IMR-90 (cell line): ENCODE measurements around the gene NDST1. TPM values are rescaled to one million over a fixed set of nuclear protein-coding genes. Genes with fewer than 3 reads are reported as not detected.

ENCODE experiments used
- ATAC-seq: fragments of 200-7000 bp; cut with Tn5 transposase; 2 replicates; pipeline ENCODE4 v1.9.1; 2020; ENCODE audit warnings: low read depth, mild to moderate bottlenecking, moderate library complexity
- BruUV-seq: library from RNA; stranded (reverse); fragments of 400-500 nt; replicated peaks from 2 replicates; lab custom pipeline; 2021; lab: Mats Ljungman, UMichigan
- CTCF ChIA-PET: fragments of 300-600 bp; formaldehyde crosslinking; extraction: SDS; loops from one replicate; lab custom pipeline; 2021; ENCODE audit warnings: antibody characterized with exemption; lab: Yijun Ruan, JAX
- POLR2A ChIA-PET: fragments of 300-600 bp; sonication (Branson Sonifier 250); formaldehyde crosslinking; loops from one replicate; lab custom pipeline; 2022; ENCODE audit warnings: antibody characterized with exemption; ENCODE audit not compliant: unreplicated experiment; lab: Charles Lee
- DNase-seq: peaks from one replicate; pipeline ENCODE4 v3.0.0; 2013
- H2AFZ ChIP-seq: replicated peaks from 2 replicates; pipeline ENCODE3; 2013; ENCODE audit warnings: low read length, mild to moderate bottlenecking; ENCODE audit not compliant: poor library complexity
- H2AK5ac ChIP-seq: 2 replicates; pipeline ENCODE4 v1.6.1; 2013; ENCODE audit warnings: low read depth, low read length, inconsistent platforms
- H2AK9ac ChIP-seq: replicated peaks from 2 replicates; pipeline ENCODE3; 2013; ENCODE audit warnings: mild to moderate bottlenecking, low read depth, low read length, moderate library complexity; ENCODE audit not compliant: poor library complexity
- H2BK120ac ChIP-seq: 2 replicates; pipeline ENCODE4 v1.6.1; 2013; ENCODE audit warnings: low read depth, low read length, inconsistent platforms
- H2BK15ac ChIP-seq: 3 replicates; pipeline ENCODE4 v1.6.1; 2013; ENCODE audit warnings: low read depth, low read length, inconsistent platforms
- H2BK20ac ChIP-seq: 2 replicates; pipeline ENCODE4 v1.6.1; 2013; ENCODE audit warnings: low read depth, mild to moderate bottlenecking, inconsistent platforms, low read length, moderate library complexity
- H2BK5ac ChIP-seq: 2 replicates; pipeline ENCODE4 v1.6.1; 2013; ENCODE audit warnings: mild to moderate bottlenecking, low read depth, low read length, inconsistent platforms; ENCODE audit not compliant: poor library complexity, severe bottlenecking
- H3K14ac ChIP-seq: replicated peaks from 2 replicates; pipeline ENCODE4 v1.6.1; 2013; ENCODE audit warnings: low read depth, low read length, inconsistent platforms
- H3K18ac ChIP-seq: 2 replicates; pipeline ENCODE4 v1.6.1; 2013; ENCODE audit warnings: low read depth, low read length, control low read depth
- H3K23ac ChIP-seq: 2 replicates; pipeline ENCODE4 v1.6.1; 2013; ENCODE audit warnings: low read depth, low read length, inconsistent platforms
- H3K27ac ChIP-seq: 2 replicates; pipeline ENCODE4 v1.5.1; 2013; ENCODE audit warnings: mild to moderate bottlenecking, control low read depth, low read length; ENCODE audit not compliant: insufficient read depth
- H3K27me3 ChIP-seq: 2 replicates; pipeline ENCODE4 v1.6.1; 2013; ENCODE audit warnings: low read length; ENCODE audit not compliant: control insufficient read depth, insufficient read depth
- H3K36me3 ChIP-seq: 2 replicates; pipeline ENCODE4 v1.6.1; 2013; ENCODE audit warnings: low read length, mixed read lengths; ENCODE audit not compliant: control insufficient read depth, insufficient read depth
- H3K4ac ChIP-seq: 2 replicates; pipeline ENCODE4 v1.6.1; 2013; ENCODE audit warnings: low read depth, low read length, inconsistent platforms
- H3K4me1 ChIP-seq: 2 replicates; pipeline ENCODE4 v1.6.1; 2013; ENCODE audit warnings: low read length, mixed read lengths; ENCODE audit not compliant: control insufficient read depth, insufficient read depth
- H3K4me2 ChIP-seq: 2 replicates; pipeline ENCODE4 v1.6.1; 2013; ENCODE audit warnings: low read depth, mild to moderate bottlenecking, control low read depth, low read length, moderate library complexity
- H3K4me3 ChIP-seq: 2 replicates; pipeline ENCODE4 v1.5.1; 2013; ENCODE audit warnings: low read depth, mild to moderate bottlenecking, control low read depth, low read length, moderate library complexity; ENCODE audit not compliant: insufficient read depth
- H3K56ac ChIP-seq: 2 replicates; pipeline ENCODE4 v1.6.1; 2013; ENCODE audit warnings: low read length, inconsistent platforms; ENCODE audit not compliant: insufficient read depth; ENCODE audit errors: extremely low read depth
- H3K79me1 ChIP-seq, 2 experiments: 2 replicates each; pipeline ENCODE4 v1.6.1; 2013; ENCODE audit warnings: low read length in 2 of 2, inconsistent platforms in 1 of 2, low read depth in 1 of 2
- H3K9ac ChIP-seq: 2 replicates; pipeline ENCODE4 v1.6.1; 2013; ENCODE audit warnings: low read depth, low read length, control low read depth
- H3K9me1 ChIP-seq: 2 replicates; pipeline ENCODE4 v1.6.1; 2013; ENCODE audit warnings: low read length, inconsistent platforms; ENCODE audit not compliant: insufficient read depth
- H3K9me3 ChIP-seq: 2 replicates; pipeline ENCODE4 v1.6.1; 2013; ENCODE audit warnings: low read length; ENCODE audit not compliant: control insufficient read depth, insufficient read depth
- H4K20me1 ChIP-seq: 2 replicates; pipeline ENCODE4 v1.6.1; 2013; ENCODE audit warnings: low read length, inconsistent platforms; ENCODE audit not compliant: insufficient read depth
- H4K5ac ChIP-seq: 2 replicates; pipeline ENCODE4 v1.6.1; 2013; ENCODE audit warnings: mild to moderate bottlenecking, low read depth, low read length, control low read depth
- H4K8ac ChIP-seq, 2 experiments: 2 replicates each; pipeline ENCODE4 v1.6.1; 2013; ENCODE audit warnings: low read depth in 2 of 2, low read length in 2 of 2, control low read depth in 1 of 2, inconsistent platforms in 1 of 2
- H4K91ac ChIP-seq: 2 replicates; pipeline ENCODE4 v1.6.1; 2013; ENCODE audit warnings: low read depth, low read length, inconsistent platforms; ENCODE audit not compliant: insufficient read depth
- CHD1 ChIP-seq: IDR thresholded peaks from 2 replicates; pipeline ENCODE4 v1.6.1; 2012; ENCODE audit warnings: low read depth, low read length, improper control_type of control experiment
- MAFK ChIP-seq: IDR thresholded peaks from 2 replicates; pipeline ENCODE4 v1.6.1; 2012; ENCODE audit warnings: low read depth, low read length, improper control_type of control experiment
- MAZ ChIP-seq: IDR thresholded peaks from 2 replicates; pipeline ENCODE4 v1.6.1; 2012; ENCODE audit warnings: low read depth, mild to moderate bottlenecking, low read length, improper control_type of control experiment, moderate library complexity, borderline replicate concordance
- MXI1 ChIP-seq: IDR thresholded peaks from 2 replicates; pipeline ENCODE4 v1.6.1; 2012; ENCODE audit warnings: low read depth, mild to moderate bottlenecking, low read length, moderate library complexity, borderline replicate concordance
- RAD21 ChIP-seq: IDR thresholded peaks from 2 replicates; pipeline ENCODE4 v1.6.1; 2012; ENCODE audit warnings: low read length, improper control_type of control experiment
- RCOR1 ChIP-seq: IDR thresholded peaks from 2 replicates; pipeline ENCODE4 v1.6.1; 2012; ENCODE audit warnings: mild to moderate bottlenecking, low read length, improper control_type of control experiment; ENCODE audit not compliant: insufficient replicate concordance
- RFX5 ChIP-seq: IDR thresholded peaks from 2 replicates; pipeline ENCODE4 v1.8.0; 2012; ENCODE audit warnings: low read depth, mild to moderate bottlenecking, low read length, moderate library complexity
- SMC3 ChIP-seq: fragments of 150-350 bp; IDR thresholded peaks from 2 replicates; pipeline ENCODE4 v1.6.1; 2016; ENCODE audit warnings: low read depth, mild to moderate bottlenecking, antibody characterized with exemption, low read length, moderate library complexity
- WGBS, 2 experiments: methylation state at CpG; one replicate each; pipeline versions ENCODE4 v1.1.5 to v1.1.7; 2013; ENCODE audit warnings: missing lambda C conversion rate in 2 of 2; ENCODE audit not compliant: insufficient read length in 1 of 2; ENCODE audit errors: extremely low coverage in 2 of 2; 5-methylcytosine and 5-hydroxymethylcytosine counted together
- dilution Hi-C: fragments of 300-500 bp; cut with HindIII; formaldehyde crosslinking; loops from one replicate; pipeline ENCODE4 v1.14.3; 2018; ENCODE audit warnings: low sequenced_read_pairs; ENCODE audit not compliant: unreplicated experiment
- in situ Hi-C: fragments of 300-500 bp; cut with MboI; formaldehyde crosslinking; loops from 3 replicates; pipeline ENCODE4 v1.14.3; 2019; ENCODE audit warnings: low sequenced_read_pairs, inconsistent platforms, mixed read lengths
- intact Hi-C: fragments of 100-400 bp; cut with micrococcal nuclease; formaldehyde crosslinking; loops from 2 replicates; pipeline ENCODE4 v1.10.0; 2022
- polyA plus RNA-seq, 3 experiments: library from polyadenylated mRNA; depleted of rRNA; stranded (reverse); fragments of >200 nt; gene quantifications; 2 replicates each; pipeline ENCODE4 v1.2.3, GENCODE V29; 2012; ENCODE audit warnings: low replicate concordance in 1 of 3
- total RNA-seq: library from RNA; depleted of rRNA; stranded (reverse); fragments of >200 nt; gene quantifications from 2 replicates; pipeline ENCODE4 v1.2.3, GENCODE V29; 2012
- TF ChIP-seq, protein P1 (sequence below): conservative IDR thresholded peaks from 2 replicates; pipeline ENCODE4 v1.5.1; 2012; ENCODE audit warnings: mild to moderate bottlenecking, low read depth, low read length, improper control_type of control experiment
- TF ChIP-seq, protein P2 (sequence below): fragments of 150-350 bp; IDR thresholded peaks from 2 replicates; pipeline ENCODE4 v1.6.1; 2017; ENCODE audit warnings: mild to moderate bottlenecking, antibody characterized with exemption, low read length, low read depth

The NDST1 gene
- total and polyA plus RNA-seq, 2 of the 4 experiments (the other 2 are of a cell fraction), result 30.5 to 80.4 TPM

DNA sequence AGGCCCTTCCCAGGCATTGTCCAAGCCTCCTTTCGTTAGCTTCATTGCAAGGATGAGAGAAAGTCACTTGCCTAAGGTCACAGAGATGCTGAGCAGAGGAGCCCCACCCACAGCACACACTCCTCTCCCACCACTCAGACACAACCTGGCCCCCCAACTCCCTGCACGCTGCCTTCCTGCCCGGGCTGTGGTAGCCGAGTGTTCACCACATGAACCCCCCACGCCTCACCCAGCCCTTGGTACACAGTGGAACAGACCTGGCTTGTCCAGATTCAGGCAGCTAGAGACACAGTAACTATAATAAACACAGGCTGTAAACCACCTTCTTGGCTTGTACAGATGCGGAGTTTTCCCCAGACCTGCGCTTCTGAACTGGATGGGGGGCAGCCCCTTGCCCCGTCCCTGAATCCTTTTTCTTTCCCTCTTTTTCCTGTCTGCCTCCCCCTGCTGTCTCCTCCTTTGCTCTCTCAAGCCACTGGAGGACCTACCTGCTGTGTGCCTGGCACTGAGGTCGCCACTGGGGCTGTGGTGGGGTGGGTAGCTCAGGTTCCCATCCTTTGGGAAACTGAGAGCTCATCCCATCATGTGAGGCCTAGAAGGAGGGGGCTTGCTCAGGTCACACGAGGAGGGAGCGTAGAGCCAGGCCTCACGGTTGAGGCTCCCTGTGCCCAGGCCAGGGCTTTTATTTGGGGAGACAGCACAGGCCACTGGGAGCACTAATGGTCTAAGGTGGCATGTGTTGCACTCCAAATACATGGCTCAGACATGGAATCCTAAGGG lies 76.8 kb downstream of the NDST1 start (continued):
- TF ChIP-seq, protein P1, sequence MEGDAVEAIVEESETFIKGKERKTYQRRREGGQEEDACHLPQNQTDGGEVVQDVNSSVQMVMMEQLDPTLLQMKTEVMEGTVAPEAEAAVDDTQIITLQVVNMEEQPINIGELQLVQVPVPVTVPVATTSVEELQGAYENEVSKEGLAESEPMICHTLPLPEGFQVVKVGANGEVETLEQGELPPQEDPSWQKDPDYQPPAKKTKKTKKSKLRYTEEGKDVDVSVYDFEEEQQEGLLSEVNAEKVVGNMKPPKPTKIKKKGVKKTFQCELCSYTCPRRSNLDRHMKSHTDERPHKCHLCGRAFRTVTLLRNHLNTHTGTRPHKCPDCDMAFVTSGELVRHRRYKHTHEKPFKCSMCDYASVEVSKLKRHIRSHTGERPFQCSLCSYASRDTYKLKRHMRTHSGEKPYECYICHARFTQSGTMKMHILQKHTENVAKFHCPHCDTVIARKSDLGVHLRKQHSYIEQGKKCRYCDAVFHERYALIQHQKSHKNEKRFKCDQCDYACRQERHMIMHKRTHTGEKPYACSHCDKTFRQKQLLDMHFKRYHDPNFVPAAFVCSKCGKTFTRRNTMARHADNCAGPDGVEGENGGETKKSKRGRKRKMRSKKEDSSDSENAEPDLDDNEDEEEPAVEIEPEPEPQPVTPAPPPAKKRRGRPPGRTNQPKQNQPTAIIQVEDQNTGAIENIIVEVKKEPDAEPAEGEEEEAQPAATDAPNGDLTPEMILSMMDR, result no peak

DNA sequence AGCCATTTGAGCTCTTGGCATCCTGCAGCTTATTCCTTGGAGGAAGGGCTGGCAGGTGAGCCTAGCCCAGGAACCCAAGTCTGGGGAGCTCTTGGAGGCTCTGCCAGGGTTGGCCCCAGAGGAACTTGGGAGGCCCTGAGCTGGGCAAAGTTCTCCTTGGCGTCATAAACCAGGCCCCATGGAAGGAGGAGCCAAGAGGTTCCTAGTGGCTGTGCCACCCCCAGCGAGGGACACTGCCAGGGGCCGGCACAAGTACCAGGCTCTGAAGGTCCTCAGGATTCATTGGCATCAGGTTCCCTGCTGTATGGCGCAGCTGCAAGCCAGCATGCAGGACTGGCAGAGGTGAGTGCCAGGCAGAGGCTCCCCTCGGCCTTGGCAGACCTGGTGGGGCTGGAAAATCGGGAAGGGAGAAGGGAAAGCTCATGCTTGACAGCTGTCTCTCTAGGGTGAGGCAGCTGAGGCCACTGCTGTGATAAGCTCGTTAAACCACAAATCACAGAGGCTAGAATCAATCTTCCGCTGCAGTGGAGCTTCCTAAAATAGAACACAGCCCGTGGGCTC lies 77.9 kb downstream of the NDST1 start:
- Histone ChIP-seq H3K14ac (no peak overlapping the region), H3K36me3 (no peaks in the 10 kb centered on the region), H3K27ac (no peak overlapping the region), H4K8ac (no peak overlapping the region), H4K91ac (no peak overlapping the region), H2BK20ac (no peak overlapping the region), H2BK120ac (no peak overlapping the region), H3K4me2 (no peak overlapping the region), H2BK15ac (no peak overlapping the region), H3K4me3 (no peak overlapping the region), H2BK5ac (no peak overlapping the region), H2AFZ (no peak overlapping the region), H4K5ac (no peak overlapping the region), H3K9me3 (no peaks in the 10 kb centered on the region), H2AK5ac (no peak overlapping the region), H4K20me1 (no peaks in the 10 kb centered on the region), H3K4ac (no peak overlapping the region), H3K27me3 (peaks cover 8% of the 10 kb centered on the region), H3K9me1 (no peaks in the 10 kb centered on the region), H3K9ac (no peak overlapping the region), H3K23ac (no peak overlapping the region), H3K79me1 (no peaks in the 10 kb centered on the region), H3K56ac (no peak overlapping the region), H3K18ac (no peak overlapping the region), H2AK9ac (no peak overlapping the region), H3K4me1 (peaks cover 19% of the 10 kb centered on the region)
- WGBS, 2 experiments, result 83% methylated on average over 2 of the region's 9 CpGs; no CpG with 5 or more reads in 1 of the 2 experiments
- BruUV-seq, result no TSS peak
- ATAC-seq (no peak), DNase-seq (no peak)
- dilution Hi-C loops, result no loop called here
- CTCF ChIA-PET, result interaction anchor here (1.6 kb wide), 1 partner anchor 12 kb away, joined by 4 read pairs; no protein-coding TSS in a partner anchor
- in situ Hi-C loops, result no loop called here
- intact Hi-C loops, result no loop called here
- POLR2A ChIA-PET, result no interaction called here
- no peak for TF ChIP-seq RCOR1
- TF ChIP-seq CHD1, result no peak
- TF ChIP-seq RFX5, result no peak
- no peak for TF ChIP-seq SMC3
- TF ChIP-seq, protein P2, sequence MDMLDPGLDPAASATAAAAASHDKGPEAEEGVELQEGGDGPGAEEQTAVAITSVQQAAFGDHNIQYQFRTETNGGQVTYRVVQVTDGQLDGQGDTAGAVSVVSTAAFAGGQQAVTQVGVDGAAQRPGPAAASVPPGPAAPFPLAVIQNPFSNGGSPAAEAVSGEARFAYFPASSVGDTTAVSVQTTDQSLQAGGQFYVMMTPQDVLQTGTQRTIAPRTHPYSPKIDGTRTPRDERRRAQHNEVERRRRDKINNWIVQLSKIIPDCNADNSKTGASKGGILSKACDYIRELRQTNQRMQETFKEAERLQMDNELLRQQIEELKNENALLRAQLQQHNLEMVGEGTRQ, result no peak
- TF ChIP-seq MXI1, result no peak
- TF ChIP-seq MAFK, result no peak
- no peak for TF ChIP-seq MAZ
- no peak for TF ChIP-seq RAD21
- TF ChIP-seq, protein P1, result no peak
